HCT116 (cell line): Measurements from ENCODE around the gene VEGFA.

ENCODE experiments used
- EZH2 ChIP-seq: fragments of 200-600 bp; sonication (generic); IDR thresholded peaks from 2 replicates; pipeline ENCODE4 v1.6.1; 2017; ENCODE audit warnings: antibody characterized with exemption, mixed run types
- EZH2phosphoT487 ChIP-seq: fragments of 200-600 bp; IDR thresholded peaks from 2 replicates; pipeline ENCODE4 v1.6.1; 2018; ENCODE audit warnings: antibody characterized with exemption, borderline replicate concordance
- JUND ChIP-seq: IDR thresholded peaks from 2 replicates; pipeline ENCODE4 v1.6.1; 2012
- POLR2A ChIP-seq: IDR thresholded peaks from 2 replicates; pipeline ENCODE4 v1.7.0; 2011; ENCODE audit warnings: borderline replicate concordance; ENCODE audit not compliant: insufficient read depth, insufficient read length; ENCODE audit errors: extremely low read depth
- RAD21 ChIP-seq: IDR thresholded peaks from 2 replicates; pipeline ENCODE4 v1.6.1; 2012; ENCODE audit warnings: low read depth, mild to moderate bottlenecking
- SRF ChIP-seq: IDR thresholded peaks from 2 replicates; pipeline ENCODE4 v1.6.1; 2012; ENCODE audit warnings: low read depth
- ZBTB33 ChIP-seq: IDR thresholded peaks from 2 replicates; pipeline ENCODE4 v1.6.1; 2011; ENCODE audit warnings: mild to moderate bottlenecking, low read length, moderate library complexity; ENCODE audit not compliant: insufficient replicate concordance; ENCODE audit errors: extremely low read depth
- ZNF274 ChIP-seq: fragments of 200-500 bp; sonication (Bioruptor generic); IDR thresholded peaks from 2 replicates; pipeline ENCODE4 v1.6.1; 2014; ENCODE audit warnings: mild to moderate bottlenecking, low read depth, low read length, inconsistent platforms
- TF ChIP-seq, protein P1 (sequence below), 3 experiments: fragments of 200-600 bp in 1 of 3; sonication (generic) in 1 of 3; IDR thresholded peaks in 2 of 3; conservative IDR thresholded peaks in 1 of 3; 2 replicates each; pipeline ENCODE4 v1.5.1; 2012 to 2017; ENCODE audit warnings: low read depth in 2 of 3, low read length in 2 of 3, antibody characterized with exemption in 1 of 3, borderline replicate concordance in 1 of 3, control low read depth in 1 of 3, mild to moderate bottlenecking in 1 of 3, mixed read lengths in 1 of 3, mixed run types in 1 of 3, moderate library complexity in 1 of 3; ENCODE audit not compliant: insufficient read depth in 1 of 3

- TF ChIP-seq EZH2 (no peak), POLR2A (no peak), RAD21 (no peak), EZH2phosphoT487 (no peak), ZBTB33 (no peak), JUND (no peak), ZNF274 (no peak), SRF (no peak)
- TF ChIP-seq, protein P1, sequence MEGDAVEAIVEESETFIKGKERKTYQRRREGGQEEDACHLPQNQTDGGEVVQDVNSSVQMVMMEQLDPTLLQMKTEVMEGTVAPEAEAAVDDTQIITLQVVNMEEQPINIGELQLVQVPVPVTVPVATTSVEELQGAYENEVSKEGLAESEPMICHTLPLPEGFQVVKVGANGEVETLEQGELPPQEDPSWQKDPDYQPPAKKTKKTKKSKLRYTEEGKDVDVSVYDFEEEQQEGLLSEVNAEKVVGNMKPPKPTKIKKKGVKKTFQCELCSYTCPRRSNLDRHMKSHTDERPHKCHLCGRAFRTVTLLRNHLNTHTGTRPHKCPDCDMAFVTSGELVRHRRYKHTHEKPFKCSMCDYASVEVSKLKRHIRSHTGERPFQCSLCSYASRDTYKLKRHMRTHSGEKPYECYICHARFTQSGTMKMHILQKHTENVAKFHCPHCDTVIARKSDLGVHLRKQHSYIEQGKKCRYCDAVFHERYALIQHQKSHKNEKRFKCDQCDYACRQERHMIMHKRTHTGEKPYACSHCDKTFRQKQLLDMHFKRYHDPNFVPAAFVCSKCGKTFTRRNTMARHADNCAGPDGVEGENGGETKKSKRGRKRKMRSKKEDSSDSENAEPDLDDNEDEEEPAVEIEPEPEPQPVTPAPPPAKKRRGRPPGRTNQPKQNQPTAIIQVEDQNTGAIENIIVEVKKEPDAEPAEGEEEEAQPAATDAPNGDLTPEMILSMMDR (IDR thresholded peaks at IDR 0.05 in 2 of 3, conservative IDR thresholded peaks at IDR 0.05 in 1 of 3; ENCODE audit: borderline replicate concordance in 1 of 3, insufficient read depth in 1 of 3, low read depth in 2 of 3, low read length in 2 of 3), result no peak
These were observed 39.6 kb downstream of the VEGFA start for GRCh38 chr6:43809417-43810305.
